GM18907 (cell line): ENCODE data around the gene HSPB6.

Experiments
- ATAC-seq: cut with Tn5 transposase; IDR thresholded peaks from one replicate; pipeline ENCODE4 v1.9.1; 2021; ENCODE audit warnings: mild to moderate bottlenecking, moderate library complexity; ENCODE audit not compliant: unreplicated experiment

HSPB6 gene

DNA sequence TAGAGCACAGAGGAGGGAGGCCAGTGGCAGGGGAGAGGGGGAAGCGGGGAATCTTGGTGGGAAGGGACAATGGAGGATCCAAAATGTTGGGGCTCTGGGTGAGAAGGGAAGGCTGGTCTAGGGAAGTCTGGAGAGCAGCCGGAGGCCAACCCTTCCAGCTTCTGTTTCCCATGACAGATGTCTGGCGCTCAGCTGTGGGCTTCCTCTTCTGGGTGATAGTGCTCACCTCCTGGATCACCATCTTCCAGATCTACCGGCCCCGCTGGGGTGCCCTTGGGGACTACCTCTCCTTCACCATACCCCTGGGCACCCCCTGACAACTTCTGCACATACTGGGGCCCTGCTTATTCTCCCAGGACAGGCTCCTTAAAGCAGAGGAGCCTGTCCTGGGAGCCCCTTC is 10.3 kb downstream of the HSPB6 start:
- ATAC-seq, result no peak

DNA sequence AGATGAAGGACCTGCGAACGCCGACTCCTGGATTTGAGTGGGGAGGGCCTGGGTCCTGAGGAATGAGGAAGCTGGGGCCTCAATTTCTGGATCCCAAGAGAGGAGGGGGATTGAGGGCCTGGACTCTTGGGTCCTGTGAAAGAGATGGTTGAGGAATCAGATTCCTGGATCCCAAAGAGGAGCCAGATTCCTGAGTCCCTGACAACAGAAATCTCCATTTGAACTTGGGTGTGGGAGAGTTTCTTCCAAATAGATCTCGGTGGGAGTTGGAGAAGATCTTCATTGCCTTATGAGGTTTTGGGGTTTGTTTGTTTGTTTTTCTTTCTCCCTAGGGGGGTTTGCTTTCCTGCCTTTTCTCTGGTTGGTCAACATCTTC is 10.8 kb downstream of the HSPB6 start:
- no peak for ATAC-seq

DNA sequence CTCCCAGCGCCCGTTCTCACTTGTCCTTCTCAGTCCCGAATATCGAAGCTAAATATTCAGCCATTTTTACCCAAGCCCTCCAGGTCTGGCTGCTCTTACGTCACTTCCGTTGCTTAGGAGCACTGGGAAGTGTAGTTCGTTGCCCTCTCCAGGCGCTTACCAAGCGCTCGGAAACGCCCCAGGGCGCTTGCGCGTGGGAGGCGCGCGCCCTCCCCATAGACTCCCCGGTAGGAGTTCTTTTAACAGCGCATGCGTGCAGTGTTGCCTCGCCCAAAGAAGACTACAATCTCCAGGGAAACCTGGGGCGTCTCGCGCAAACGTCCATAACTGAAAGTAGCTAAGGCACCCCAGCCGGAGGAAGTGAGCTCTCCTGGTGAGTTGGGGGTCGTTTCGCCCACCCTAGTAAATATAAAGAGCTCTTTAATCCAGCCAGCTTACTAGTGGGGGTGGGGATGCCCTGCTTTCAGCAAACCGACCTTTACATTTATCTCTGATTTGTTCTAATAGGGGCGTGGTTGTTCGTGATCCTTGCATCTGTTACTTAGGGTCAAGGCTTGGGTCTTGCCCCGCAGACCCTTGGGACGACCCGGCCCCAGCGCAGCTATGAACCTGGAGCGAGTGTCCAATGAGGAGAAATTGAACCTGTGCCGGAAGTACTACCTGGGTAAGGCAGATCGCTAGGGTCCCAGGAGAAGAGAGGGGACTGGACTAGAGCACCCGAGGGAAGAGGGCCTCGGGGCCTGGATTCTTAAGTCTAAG is 11.3 kb downstream of the HSPB6 start, which contains the start of the genes PSENEN and U2AF1L4:
Gene PSENEN, plus strand, starts transcription at position 324 of the 759 bp plus-strand sequence. Its CDS starts 280 bp downstream, at position 604.
Gene U2AF1L4, minus strand, starts transcription at position 91 of the 759 bp plus-strand sequence. Its CDS starts 27 bp downstream, at position 64.
- ATAC-seq, result peak; percentile 41

DNA sequence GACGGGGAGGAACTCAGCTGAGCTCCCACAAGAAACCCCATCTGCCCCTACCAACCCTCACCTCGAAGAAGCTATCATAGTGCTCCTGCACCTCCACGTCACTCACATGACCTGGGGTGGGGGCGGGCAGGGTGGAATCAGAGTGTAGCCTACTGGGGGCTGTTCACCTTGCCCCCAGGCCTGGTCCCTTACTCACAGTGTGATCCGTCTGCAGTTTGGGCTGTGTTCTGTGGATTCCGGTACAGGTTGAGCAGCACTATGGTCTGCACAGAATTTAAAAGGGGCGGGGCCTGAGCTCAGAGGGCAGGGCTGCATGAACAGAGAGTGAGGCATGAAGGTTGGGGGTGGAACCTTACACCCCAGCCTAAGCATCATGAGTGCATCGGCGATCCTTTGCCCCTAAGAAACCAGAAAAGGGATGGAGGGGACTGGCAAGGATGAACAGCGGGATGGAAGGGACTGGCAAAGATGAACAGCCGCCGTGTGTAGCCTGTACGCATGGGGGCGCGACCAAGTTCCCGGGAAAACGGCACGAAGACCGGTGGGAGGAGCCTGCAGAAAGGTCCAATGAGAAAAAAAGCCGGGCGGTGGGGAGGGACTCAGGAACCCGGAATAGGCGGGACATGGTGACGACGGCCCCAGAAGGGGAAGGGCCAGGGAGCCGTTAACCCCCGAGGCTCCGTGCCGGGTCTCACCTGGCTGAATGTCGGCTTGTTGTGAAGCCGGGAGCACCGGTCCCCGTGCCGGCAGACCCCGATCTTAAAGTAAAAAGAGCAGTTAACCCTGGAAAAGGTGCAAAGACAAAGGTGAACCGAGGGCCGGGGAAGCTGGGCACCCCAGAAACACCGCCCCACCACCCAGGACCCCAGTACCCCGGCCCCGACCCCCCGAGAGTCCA is 12.2 kb downstream of the HSPB6 start:
- ATAC-seq, result peak; percentile 39

DNA sequence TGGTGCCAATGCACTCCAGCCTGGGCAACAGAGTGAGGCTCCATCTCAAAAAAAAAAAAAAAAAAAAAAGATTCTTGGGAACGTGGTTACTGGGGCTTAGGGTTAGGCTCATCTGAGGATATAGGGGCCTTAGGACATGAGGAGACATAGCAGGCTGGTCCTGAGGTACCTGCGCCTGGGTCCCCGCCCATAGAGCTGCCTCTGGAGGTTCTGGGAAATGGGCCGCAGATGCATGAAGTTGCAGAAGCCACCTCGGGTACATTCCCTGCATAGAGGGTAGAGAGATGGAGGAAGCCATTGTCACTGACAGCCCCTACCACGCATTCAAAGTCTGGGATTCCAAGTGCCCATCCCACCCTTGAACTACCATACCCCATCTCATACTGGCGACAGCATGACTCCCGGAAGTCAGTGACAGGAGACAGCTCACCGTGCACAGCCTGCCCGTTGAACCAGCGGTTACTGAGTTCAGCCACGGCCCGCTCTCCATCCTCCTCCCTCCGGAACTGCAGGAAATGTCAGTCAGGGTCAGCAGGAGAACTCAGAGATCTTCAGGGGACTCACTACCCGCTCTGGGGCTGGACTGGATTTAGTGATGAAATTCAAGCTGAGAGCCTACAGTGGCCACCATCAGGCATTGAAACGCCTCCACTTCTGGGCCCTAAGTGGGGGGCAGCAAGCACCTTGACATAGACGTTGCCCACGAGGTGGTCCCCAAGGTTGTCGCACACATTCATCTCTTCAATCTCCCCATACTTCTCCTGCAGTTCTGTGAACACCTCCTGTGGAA is 13.0 kb downstream of the HSPB6 start:
- no peak for ATAC-seq

DNA sequence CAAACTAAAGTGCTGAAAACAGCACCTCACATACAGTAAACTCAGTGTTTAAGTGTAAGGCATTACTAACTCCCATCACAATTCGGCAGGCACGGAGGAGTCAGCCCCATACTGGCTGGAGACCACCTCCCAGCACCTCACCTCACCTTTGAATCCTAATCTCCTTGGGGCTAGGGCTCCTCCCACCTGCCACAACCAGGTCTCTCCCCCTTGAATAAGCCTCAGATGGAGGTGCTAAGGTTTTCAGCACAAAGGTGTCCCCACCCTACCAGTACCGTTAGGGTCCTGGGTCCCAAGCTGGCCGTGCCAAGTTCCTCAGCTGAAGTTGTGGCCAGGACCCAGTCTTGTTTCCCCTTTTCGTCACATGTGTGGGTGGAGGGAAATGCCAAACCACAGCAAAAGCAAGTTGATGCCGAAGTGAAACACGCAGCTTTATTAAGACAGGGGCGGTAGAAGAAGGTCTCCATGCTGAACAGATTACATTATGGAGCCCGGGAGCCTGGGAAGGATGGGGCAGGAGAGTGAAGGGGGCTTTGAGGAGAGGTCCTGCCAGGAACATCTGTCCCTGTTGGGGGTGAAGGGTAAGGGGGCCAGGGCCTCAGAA is 14.6 kb downstream of the HSPB6 start, which contains the start of gene IGFLR1:
Gene IGFLR1, minus strand, starts transcription at position 332 of the 604 bp plus-strand sequence. CDS start 1,272 bp downstream, outside the sequence.
- no peak for ATAC-seq

DNA sequence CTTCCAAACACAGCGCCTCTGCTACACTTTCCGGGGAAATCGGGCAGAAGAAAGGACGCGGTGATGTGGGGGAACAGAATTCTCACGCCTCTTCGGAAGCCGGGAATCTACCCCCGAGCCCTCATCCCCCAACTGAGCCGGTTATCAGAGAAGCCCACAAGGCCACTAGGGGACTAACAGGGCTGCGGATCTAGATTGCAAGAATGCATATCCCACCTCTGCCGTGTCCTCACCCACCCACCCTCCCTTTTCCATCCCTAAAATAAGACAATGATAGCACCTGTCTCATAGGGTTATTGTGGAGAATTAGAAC is 15.7 kb downstream of the HSPB6 start:
- ATAC-seq, result no peak

DNA sequence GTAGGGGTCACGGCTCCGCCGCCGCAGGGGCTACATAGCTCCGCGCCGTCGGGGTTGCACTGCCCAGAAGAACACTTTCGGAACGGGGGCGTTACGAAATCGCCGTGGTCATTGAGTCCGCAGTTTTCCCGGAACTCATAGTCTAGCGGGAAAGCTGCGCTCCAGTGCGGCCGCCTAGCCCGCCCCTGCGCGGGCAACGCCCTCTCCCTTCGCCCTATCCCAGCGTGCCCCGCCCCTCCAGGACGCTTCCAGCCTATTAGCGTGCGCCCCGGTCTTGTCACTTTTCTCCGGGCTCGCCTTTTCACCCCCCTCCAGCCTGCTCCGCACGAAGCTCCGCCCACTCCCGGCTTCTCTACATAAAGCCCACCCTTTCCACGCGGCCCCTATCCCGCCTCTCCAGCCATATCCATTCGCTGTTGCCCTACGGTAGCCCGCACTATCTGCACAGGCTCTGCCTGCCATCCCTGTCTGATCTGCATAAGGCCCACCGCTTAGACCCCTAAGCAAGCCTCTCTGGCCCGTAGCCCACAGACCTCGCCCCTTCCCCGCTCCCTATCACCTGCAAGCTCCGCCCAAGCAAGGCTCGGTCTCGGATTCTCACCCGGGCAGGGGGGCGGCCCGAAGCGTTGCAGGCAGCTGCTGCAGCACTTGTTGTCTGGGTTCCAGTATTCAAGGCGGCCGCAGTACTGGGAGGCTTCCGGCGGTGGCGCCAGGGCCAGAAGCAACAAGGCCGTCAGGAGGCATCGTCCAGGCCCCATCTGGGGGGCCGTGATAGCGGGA is 16.2 kb downstream of the HSPB6 start:
- ATAC-seq, result peak; percentile 56

DNA sequence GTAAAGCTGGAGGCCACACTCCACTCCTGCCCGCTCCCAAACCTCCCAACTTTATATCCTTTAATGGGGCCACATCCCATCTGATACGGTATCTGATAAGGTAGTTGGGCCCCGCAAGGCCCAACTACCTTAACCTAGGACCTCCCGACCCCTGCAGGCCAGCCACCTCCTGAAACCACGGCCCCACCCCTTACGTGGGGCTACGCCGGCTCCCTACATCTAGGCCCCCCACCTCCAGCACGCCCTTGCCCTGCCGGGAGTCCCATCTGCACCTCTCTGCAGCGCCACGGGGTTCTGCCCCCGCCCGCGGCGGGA is 16.8 kb downstream of the HSPB6 start:
- ATAC-seq, result no peak

DNA sequence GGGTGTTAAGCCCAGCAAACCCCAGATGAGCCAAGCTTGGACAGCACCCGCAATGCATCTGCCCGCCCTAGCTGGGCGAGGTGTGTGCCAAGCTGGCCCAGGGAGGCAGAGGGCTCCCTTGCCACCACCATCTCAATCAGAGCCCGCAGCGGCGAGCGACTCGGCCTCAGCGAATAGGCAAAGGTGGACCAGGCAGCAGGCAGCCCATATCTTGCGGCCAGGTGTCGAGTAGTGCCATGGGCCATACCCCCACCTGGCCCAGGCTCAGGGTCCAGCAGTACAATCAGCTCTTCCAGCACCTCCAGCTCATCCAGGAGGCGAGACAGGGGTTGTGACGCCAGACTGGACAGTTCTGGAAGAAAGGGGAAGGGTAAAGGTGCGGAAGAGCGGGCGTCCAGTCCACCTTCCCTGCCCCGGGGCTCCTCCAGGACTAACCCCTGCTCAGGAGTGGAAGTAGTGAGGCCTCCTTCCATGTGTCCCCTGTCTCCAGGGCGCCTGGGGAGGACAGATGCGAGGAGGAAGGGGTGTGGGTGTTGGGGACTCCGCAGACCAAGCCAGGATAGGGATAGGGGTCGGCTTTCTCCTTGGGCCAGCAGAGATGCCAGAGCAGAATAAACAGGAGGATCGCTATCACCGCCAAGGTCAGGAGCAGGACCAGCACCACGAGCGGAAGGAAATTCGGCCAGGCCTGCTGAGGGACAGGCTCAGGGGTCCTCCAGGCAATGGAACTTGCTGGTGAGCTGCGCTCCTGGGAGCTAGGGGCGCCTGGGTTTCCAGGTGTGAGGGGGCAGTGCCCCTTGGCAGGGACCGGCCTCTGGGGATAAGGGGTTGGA is 17.3 kb downstream of the HSPB6 start:
- no peak for ATAC-seq

DNA sequence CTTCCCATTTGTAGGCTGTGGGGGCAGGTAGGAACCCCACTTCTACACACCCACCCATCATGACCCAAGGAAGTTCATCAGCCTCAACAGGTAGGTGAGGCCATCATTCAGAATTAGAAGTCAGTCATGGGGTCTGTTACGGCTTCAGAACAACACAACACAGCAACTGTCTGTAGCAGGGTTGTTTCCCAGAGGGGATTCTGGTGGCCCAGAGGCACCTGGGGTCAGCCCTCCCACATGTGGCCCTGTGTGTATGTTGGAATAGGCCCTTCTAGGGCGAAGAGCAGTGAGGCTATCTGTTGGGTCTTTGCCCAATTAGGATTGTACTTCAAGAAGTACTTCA is 18.0 kb downstream of the HSPB6 start:
- ATAC-seq, result no peak

DNA sequence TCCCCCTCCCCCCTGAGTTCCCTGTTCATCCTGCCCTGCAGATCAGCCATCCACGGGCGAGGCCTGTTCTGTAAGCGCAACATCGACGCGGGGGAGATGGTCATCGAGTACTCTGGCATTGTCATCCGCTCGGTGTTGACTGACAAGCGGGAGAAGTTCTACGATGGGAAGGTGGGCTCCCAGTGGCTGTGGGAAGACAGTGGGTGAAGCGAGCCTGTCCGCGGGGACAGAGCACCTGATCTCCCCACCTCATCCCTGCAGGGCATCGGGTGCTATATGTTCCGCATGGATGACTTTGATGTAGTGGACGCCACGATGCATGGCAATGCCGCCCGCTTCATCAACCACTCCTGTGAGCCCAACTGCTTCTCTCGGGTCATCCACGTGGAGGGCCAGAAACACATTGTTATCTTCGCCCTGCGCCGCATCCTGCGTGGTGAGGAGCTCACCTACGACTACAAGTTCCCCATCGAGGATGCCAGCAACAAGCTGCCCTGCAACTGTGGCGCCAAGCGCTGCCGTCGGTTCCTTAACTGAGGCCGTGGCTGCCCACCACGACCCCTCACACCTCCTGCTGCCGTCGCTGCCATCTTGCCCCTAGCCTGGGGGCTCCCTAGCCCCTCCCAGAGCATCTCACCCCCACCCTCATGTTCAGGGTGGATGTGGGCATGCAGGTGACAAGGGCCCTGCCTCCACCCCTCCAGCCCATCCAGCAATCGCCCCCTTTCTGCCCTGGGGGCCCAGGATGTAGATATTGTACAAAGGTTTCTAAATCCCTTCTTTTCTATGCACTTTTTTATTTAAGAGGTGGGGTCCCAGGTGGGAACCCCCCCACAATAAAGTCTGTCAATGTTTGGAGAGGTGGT is 18.6 kb downstream of the HSPB6 start:
- ATAC-seq, result no peak

DNA sequence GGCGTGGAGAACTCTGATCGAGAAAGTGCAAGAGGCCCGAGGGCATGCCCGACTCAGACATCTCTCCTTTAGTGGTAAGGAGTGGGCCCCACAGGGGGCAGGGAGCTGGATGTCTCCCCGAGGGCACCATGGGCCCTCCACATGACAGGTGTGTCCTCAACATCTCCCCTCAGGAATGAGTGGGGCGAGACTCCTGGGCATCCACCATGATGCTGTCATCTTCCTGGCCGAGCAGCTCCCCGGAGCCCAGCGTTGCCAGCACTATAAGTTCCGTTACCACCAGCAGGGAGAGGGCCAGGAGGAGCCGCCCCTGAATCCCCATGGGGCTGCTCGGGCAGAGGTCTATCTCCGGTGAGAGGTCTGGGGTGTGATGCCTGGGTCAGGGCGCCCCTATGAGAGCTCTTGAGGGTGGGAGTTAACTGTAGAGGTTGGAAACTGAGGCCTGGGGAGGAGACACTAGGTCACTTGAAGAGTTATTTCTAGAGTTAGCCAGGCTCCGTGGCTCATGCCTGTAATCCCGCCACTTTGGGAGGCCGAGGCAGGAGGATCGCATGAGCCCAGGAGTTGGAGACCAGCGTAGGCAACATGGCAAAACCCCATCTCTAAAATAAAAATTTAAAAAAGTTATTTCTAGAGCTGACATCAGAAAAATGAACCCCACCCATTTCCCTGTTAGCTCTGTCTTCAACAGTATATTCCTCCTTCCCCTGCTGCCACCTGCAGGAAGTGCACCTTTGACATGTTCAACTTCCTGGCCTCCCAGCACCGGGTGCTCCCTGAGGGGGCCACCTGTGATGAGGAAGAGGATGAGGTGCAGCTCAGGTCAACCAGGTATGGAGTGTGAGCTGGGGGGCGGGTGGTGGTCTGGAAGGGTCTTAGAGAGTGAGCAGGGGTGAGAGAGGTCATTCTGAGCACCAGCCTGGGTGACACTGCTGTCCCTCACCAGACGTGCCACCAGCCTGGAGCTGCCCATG is 19.6 kb downstream of the HSPB6 start:
- no peak for ATAC-seq

DNA sequence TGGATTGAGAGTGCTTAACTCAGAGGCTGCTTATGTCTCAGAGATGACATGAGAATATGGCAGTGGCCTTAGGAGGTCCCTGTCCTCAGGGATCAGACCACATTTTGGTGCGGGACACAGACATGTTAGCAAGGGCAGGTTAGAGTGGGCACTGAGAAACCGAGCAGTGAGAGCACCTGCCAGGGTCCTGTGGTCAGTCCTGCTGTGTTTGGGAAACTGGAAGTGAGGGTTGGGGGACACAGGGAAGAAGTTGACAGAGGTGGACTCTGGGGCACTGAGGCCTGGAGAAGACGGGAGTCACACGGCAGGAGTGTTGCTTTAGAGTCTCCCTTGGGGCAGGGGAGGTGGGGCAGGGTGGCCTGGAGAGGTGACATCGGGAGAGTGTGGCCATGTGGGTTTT is 21.9 kb downstream of the HSPB6 start:
- no peak for ATAC-seq

DNA sequence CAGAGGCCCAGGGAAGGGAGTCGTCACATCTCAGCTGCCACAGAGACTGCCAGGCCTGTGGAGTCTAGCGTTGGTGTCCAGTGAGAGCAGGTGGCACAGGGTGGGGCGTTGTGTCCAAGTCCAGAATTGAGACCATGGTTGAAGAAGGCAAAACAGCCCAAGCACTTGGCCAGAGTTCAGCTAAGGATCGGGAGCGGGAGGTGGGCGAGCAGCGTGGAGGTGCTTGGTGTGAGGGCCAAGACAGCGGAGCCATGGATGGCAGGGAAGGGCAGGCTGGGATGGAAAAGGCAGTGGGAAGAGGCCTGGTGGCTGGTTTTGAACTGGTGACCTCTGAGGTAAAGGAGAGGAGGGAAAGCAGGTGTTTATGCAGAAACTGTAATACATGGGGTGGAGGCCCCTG is 22.6 kb downstream of the HSPB6 start:
- no peak for ATAC-seq

DNA sequence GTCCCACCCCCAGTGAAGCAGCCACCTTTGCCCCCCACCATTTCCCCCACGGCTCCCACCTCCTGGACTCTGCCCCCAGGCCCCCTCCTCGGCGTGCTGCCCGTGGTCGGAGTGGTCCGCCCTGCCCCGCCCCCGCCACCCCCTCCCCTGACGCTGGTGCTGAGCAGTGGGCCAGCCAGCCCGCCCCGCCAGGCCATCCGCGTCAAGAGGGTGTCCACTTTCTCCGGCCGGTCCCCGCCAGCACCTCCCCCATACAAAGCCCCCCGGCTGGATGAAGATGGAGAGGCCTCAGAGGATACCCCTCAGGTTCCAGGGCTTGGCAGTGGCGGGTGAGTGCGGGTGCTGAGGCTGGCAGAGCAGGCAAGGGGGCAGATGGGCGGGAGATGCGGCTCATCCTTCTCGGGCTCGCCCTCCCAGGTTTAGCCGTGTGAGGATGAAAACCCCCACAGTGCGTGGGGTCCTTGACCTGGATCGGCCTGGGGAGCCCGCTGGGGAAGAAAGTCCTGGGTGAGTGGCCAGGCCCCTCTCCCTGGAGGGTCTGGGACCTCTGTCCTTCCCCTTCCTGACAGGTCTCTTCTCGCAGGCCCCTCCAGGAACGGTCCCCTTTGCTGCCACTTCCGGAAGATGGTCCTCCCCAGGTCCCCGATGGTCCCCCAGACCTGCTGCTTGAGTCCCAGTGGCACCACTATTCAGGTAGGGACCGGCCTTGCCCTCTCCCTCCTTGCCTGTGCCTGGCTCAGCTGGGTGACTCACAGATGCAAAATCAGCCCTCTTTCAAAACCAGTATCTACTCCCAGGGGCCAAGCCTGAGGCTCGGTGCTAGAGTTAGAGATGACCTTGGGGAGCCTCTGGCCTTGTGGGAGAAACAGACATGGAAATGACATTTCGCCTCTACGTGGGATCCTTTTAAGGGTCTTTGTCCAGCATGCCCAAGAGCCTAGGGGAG is 23.4 kb downstream of the HSPB6 start:
- no peak for ATAC-seq
